HepG2 (cell line): ENCODE results near the gene NEURL2. TPM values are rescaled to one million over a fixed set of nuclear protein-coding genes. Genes with fewer than 3 reads are reported as not detected.

Experiments used
- ASH2L ChIP-seq: fragments of 300-600, 200-600 bp; sonication (generic); IDR thresholded peaks from 2 replicates; pipeline ENCODE4 v1.7.0; 2017; ENCODE audit warnings: low read depth, mild to moderate bottlenecking, moderate library complexity, mixed read lengths, low read length; ENCODE audit not compliant: insufficient read length
- FOXC1 ChIP-seq: sonication (generic); formaldehyde crosslinking; IDR thresholded peaks from 2 replicates; pipeline ENCODE4 v1.8.0; 2022; ENCODE audit warnings: mild to moderate bottlenecking, missing genetic modification reagents, borderline replicate concordance
- FOXO4 ChIP-seq: sonication (generic); formaldehyde crosslinking; conservative IDR thresholded peaks from 2 replicates; pipeline ENCODE4 v1.8.1; 2023; ENCODE audit warnings: missing genetic modification reagents
- HHEX ChIP-seq: IDR thresholded peaks from 2 replicates; pipeline ENCODE4 v1.6.1; 2016; ENCODE audit warnings: control low read depth
- IRF2 ChIP-seq: IDR thresholded peaks from 2 replicates; pipeline ENCODE4 v1.6.1; 2018; ENCODE audit warnings: missing genetic modification reagents, missing compliant biosample characterization
- KMT2A ChIP-seq: sonication (generic); formaldehyde crosslinking; IDR thresholded peaks from 2 replicates; pipeline ENCODE4 v1.4.0; 2020; ENCODE audit warnings: missing genetic modification reagents
- MZF1 ChIP-seq: sonication (generic); formaldehyde crosslinking; IDR thresholded peaks from 2 replicates; pipeline ENCODE4 v1.8.1; 2023; ENCODE audit warnings: mild to moderate bottlenecking, missing genetic modification reagents, borderline replicate concordance
- NFATC3 ChIP-seq: sonication (generic); formaldehyde crosslinking; IDR thresholded peaks from 2 replicates; pipeline ENCODE4 v1.5.1; 2020; ENCODE audit warnings: mild to moderate bottlenecking, missing genetic modification reagents
- PATZ1 ChIP-seq: sonication (generic); formaldehyde crosslinking; IDR thresholded peaks from 2 replicates; pipeline ENCODE4 v1.4.0; 2020; ENCODE audit warnings: missing genetic modification reagents
- PRDM4 ChIP-seq: sonication (generic); formaldehyde crosslinking; IDR thresholded peaks from 2 replicates; pipeline ENCODE4 v1.9.0; 2021; ENCODE audit warnings: missing genetic modification reagents, borderline replicate concordance
- PRMT3 ChIP-seq: sonication (generic); formaldehyde crosslinking; IDR thresholded peaks from 2 replicates; pipeline ENCODE4 v1.8.1; 2022; ENCODE audit warnings: low read depth, mild to moderate bottlenecking, moderate library complexity, missing genetic modification reagents, borderline replicate concordance
- PTBP1 ChIP-seq: fragments of 200-400 bp; formaldehyde crosslinking; IDR thresholded peaks from 2 replicates; pipeline ENCODE4 v1.6.1; 2018; ENCODE audit warnings: low read length, low read depth; ENCODE audit not compliant: poor library complexity, severe bottlenecking
- RBAK ChIP-seq: sonication (generic); formaldehyde crosslinking; IDR thresholded peaks from 2 replicates; pipeline ENCODE4 v1.5.1; 2020; ENCODE audit warnings: mild to moderate bottlenecking, missing genetic modification reagents
- RBM22 ChIP-seq: fragments of 200-400 bp; formaldehyde crosslinking; optimal IDR thresholded peaks from 2 replicates; pipeline ENCODE3; 2017; ENCODE audit warnings: mild to moderate bottlenecking, low read length, moderate library complexity
- SAP130 ChIP-seq: IDR thresholded peaks from 2 replicates; pipeline ENCODE4 v1.6.1; 2016; ENCODE audit warnings: low read depth
- SIN3A ChIP-seq: IDR thresholded peaks from 2 replicates; pipeline ENCODE4 v1.6.1; 2011; ENCODE audit warnings: low read depth, mild to moderate bottlenecking, control low read depth, low read length, borderline replicate concordance
- SNAI1 ChIP-seq: sonication (generic); formaldehyde crosslinking; IDR thresholded peaks from 2 replicates; pipeline ENCODE4 v1.5.0; 2020; ENCODE audit warnings: mild to moderate bottlenecking, missing genetic modification reagents, borderline replicate concordance
- ZFP41 ChIP-seq: sonication (generic); formaldehyde crosslinking; IDR thresholded peaks from 2 replicates; pipeline ENCODE4 v1.4.0; 2020; ENCODE audit warnings: mild to moderate bottlenecking, missing genetic modification reagents, borderline replicate concordance
- ZNF362 ChIP-seq: sonication (generic); formaldehyde crosslinking; IDR thresholded peaks from 2 replicates; pipeline ENCODE4 v1.4.0; 2020; ENCODE audit warnings: missing genetic modification reagents, mild to moderate bottlenecking, borderline replicate concordance
- ZNF709 ChIP-seq: sonication (generic); formaldehyde crosslinking; IDR thresholded peaks from 2 replicates; pipeline ENCODE4 v1.5.0; 2020; ENCODE audit warnings: mild to moderate bottlenecking, missing genetic modification reagents
- ZNF776 ChIP-seq: sonication (generic); formaldehyde crosslinking; IDR thresholded peaks from 2 replicates; pipeline ENCODE4 v1.4.0; 2020; ENCODE audit warnings: mild to moderate bottlenecking, missing genetic modification reagents
- ZNF777 ChIP-seq: sonication (generic); formaldehyde crosslinking; IDR thresholded peaks from 2 replicates; pipeline ENCODE4 v1.4.0; 2020; ENCODE audit warnings: missing genetic modification reagents
- polyA plus RNA-seq, 8 experiments: library from polyadenylated mRNA; depleted of rRNA in 3 of 8; stranded (reverse) in 7 of 8; unstranded in 1 of 8; fragments of >200 nt; fragmentation: Illumina TruSeq in 4 of 8; extraction: Trizol in 4 of 8; gene quantifications; 2 replicates each; pipeline versions ENCODE4 v1.2.1 to v1.2.3, GENCODE V29; 2011 to 2016; ENCODE audit warnings: low read depth in 4 of 8, missing spikeins in 1 of 8, mixed read lengths in 1 of 8; ENCODE audit not compliant: insufficient read depth in 1 of 8
- total RNA-seq, 5 experiments: library from RNA; depleted of rRNA; stranded (reverse); fragments of >200 nt; fragmentation: Illumina TruSeq; extraction: Trizol; gene quantifications; 2 replicates each; pipeline ENCODE4 v1.2.3, GENCODE V29; 2016; ENCODE audit warnings: low read depth in 1 of 5

Gene NEURL2
- total and polyA plus RNA-seq, 2 of the 13 experiments (the other 11 are each of a cell fraction or from before 2014, with no cell fraction given), result 7.2 to 9.7 TPM

GRCh38 chr20:45857114-45857881 is 33.7 kb downstream of the NEURL2 start, which contains the start of the genes ACOT8 and ZSWIM3 (continued):
- TF ChIP-seq PRDM4 (CRISPR knock-in tag), result no peak; the same call in 1 of the 2 replicates
- no peak for TF ChIP-seq PRMT3
- TF ChIP-seq FOXO4 (CRISPR knock-in tag), result no peak
- TF ChIP-seq ZNF709, result peak; percentile 92; the same call in 1 of the 2 replicates
- TF ChIP-seq IRF2 (CRISPR knock-in tag), result peak; percentile 37
- no peak for TF ChIP-seq RBM22
- TF ChIP-seq ZNF776, result peak; percentile 70; the same call in 1 of the 2 replicates
- no peak for TF ChIP-seq MZF1
- no peak for TF ChIP-seq ZFP41 (CRISPR knock-in tag)
- 0 out of 2 replicates have a peak, but pooled peaks have one; percentile 15 for TF ChIP-seq NFATC3 (CRISPR knock-in tag)
- no peak for TF ChIP-seq PTBP1
- TF ChIP-seq SNAI1, result peak; percentile 29; the same call in 1 of the 2 replicates
- TF ChIP-seq FOXC1 (CRISPR knock-in tag), result peak; percentile 64; the same call in 1 of the 2 replicates
- peak; percentile 100 for TF ChIP-seq SAP130 (CRISPR knock-in tag)
- no peak for TF ChIP-seq RBAK
- TF ChIP-seq ZNF362, result no peak
- peak; percentile 86 for TF ChIP-seq KMT2A (CRISPR knock-in tag)
- TF ChIP-seq SIN3A, result peak; percentile 90
- TF ChIP-seq ASH2L, result peak; percentile 85
- TF ChIP-seq ZNF777 (CRISPR knock-in tag), result 0 out of 2 replicates have a peak, but pooled peaks have one; percentile 4
- TF ChIP-seq PATZ1 (CRISPR knock-in tag), result no peak; the same call in 1 of the 2 replicates
- no peak; the same call in 1 of the 2 replicates for TF ChIP-seq HHEX (CRISPR knock-in tag)
